Endothelial cell of umbilical vein (primary cell): ENCODE measurements around the gene ATP2C2.

Experiments used
- CTCF ChIP-seq, 2 donors: IDR thresholded peaks; 1 replicate in 1 of 2; 2 replicates in 1 of 2; pipeline ENCODE4 v1.5.1; 2011; ENCODE audit warnings: low read length in 2 of 2, mild to moderate bottlenecking in 2 of 2, moderate library complexity in 2 of 2, control low read depth in 1 of 2, inconsistent platforms in 1 of 2, low read depth in 1 of 2; ENCODE audit not compliant: insufficient read depth in 1 of 2; ENCODE audit errors: extremely low read depth in 1 of 2
- POLR2A ChIP-seq: IDR thresholded peaks from 2 replicates; pipeline ENCODE4 v1.6.1; 2012; ENCODE audit warnings: low read depth, mild to moderate bottlenecking, control low read depth, low read length
- POLR2AphosphoS5 ChIP-seq: IDR thresholded peaks from 2 replicates; pipeline ENCODE4 v1.6.1; 2012; ENCODE audit warnings: low read depth, mild to moderate bottlenecking, control low read depth, low read length, moderate library complexity; ENCODE audit not compliant: insufficient read depth

GRCh38 chr16:84508502-84508901 lies 140.2 kb downstream of the ATP2C2 start:
- TF ChIP-seq CTCF (IDR thresholded peaks at IDR 0.05; ENCODE audit: extremely low read depth in 1 of 2, insufficient read depth in 1 of 2, low read depth in 1 of 2, low read length in 2 of 2), result no peak
- no peak for TF ChIP-seq POLR2AphosphoS5
- TF ChIP-seq POLR2A, result no peak
